Peyer's patch (tissue), 4 donors: ENCODE measurements around the gene SH3RF3.

Experiments
- POLR2A ChIP-seq, 2 donors: fragments of 450-650 bp; IDR thresholded peaks; one replicate each; pipeline ENCODE4 v1.5.1; 2017; ENCODE audit warnings: antibody characterized with exemption in 2 of 2, mild to moderate bottlenecking in 2 of 2, moderate library complexity in 2 of 2
- TF ChIP-seq, protein P1 (sequence below), 6 experiments: fragments of 450-650 bp in 4 of 6; fragments of 200-600 bp in 2 of 6; sonication (generic) in 1 of 6; IDR thresholded peaks; one replicate each; pipeline ENCODE4 v1.5.1; 2017 to 2019; ENCODE audit warnings: antibody characterized with exemption in 6 of 6, mild to moderate bottlenecking in 3 of 6, moderate library complexity in 1 of 6

DNA sequence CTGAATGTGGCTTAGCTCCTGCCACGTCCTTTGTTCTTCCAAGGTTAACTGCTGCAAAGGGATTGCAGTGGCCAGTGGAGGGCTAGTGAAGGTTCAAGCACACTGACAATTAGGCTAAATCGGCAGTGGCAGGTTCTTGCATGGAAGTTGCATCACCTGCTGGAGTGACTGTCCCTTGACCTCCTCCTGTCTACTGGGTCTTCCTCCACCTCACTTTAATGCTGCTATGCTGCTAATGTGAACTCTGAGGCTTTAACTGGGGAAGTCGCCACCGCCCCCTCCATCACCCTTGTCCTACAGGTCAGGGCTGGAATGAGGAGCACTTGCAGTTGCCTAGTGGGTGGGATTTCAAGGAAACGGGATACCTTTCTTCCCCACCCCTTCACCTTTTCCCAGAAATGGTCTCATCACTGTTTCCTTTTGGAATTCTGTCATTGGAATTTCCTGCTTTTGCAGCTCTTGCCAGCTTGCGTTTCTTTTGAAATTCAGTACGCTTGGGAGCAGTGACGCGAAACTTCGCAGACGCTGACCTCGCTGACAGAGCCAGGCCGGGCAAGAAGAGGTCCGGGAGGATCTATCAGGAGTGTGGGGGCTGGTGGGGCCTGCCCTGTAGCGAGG is 150.3 kb downstream of the SH3RF3 start:
- TF ChIP-seq POLR2A (IDR thresholded peaks at IDR 0.05) = no peak
- TF ChIP-seq, protein P1, sequence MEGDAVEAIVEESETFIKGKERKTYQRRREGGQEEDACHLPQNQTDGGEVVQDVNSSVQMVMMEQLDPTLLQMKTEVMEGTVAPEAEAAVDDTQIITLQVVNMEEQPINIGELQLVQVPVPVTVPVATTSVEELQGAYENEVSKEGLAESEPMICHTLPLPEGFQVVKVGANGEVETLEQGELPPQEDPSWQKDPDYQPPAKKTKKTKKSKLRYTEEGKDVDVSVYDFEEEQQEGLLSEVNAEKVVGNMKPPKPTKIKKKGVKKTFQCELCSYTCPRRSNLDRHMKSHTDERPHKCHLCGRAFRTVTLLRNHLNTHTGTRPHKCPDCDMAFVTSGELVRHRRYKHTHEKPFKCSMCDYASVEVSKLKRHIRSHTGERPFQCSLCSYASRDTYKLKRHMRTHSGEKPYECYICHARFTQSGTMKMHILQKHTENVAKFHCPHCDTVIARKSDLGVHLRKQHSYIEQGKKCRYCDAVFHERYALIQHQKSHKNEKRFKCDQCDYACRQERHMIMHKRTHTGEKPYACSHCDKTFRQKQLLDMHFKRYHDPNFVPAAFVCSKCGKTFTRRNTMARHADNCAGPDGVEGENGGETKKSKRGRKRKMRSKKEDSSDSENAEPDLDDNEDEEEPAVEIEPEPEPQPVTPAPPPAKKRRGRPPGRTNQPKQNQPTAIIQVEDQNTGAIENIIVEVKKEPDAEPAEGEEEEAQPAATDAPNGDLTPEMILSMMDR (IDR thresholded peaks at IDR 0.05) = no peak
